Fibroblast of lung (primary cell): ENCODE data around the gene SH3RF1. TPM values are rescaled to one million over a fixed set of nuclear protein-coding genes. Genes with fewer than 3 reads are reported as not detected.
"Not testable (repeated sequence)": the region's sequence is repeated elsewhere in the genome, so short reads cannot be mapped to it uniquely, and the experiment has no call there.

Experiments used
- DNase-seq, 2 donors: peaks; one replicate each; pipeline versions ENCODE4 v3.0.0 to v3.0.0-alpha.2; 2010; ENCODE audit warnings: low read depth in 2 of 2
- H2AFZ ChIP-seq: 2 replicates; pipeline ENCODE4 v1.5.1; 2012; ENCODE audit warnings: low read length, control low read depth, inconsistent platforms
- H3K27ac ChIP-seq: 2 replicates; pipeline ENCODE4 v1.5.1; 2011; ENCODE audit warnings: low read length, control low read depth; ENCODE audit not compliant: insufficient read depth
- H3K27me3 ChIP-seq: 2 replicates; pipeline ENCODE4 v1.5.1; 2011; ENCODE audit warnings: mild to moderate bottlenecking, low read length; ENCODE audit not compliant: control insufficient read depth, insufficient read depth
- H3K36me3 ChIP-seq: 2 replicates; pipeline ENCODE4 v1.5.1; 2011; ENCODE audit warnings: low read length; ENCODE audit not compliant: control insufficient read depth, insufficient read depth
- H3K4me1 ChIP-seq: 2 replicates; pipeline ENCODE4 v1.5.1; 2011; ENCODE audit warnings: low read length; ENCODE audit not compliant: control insufficient read depth, insufficient read depth; ENCODE audit errors: extremely low read depth
- H3K4me2 ChIP-seq: 2 replicates; pipeline ENCODE4 v1.5.1; 2011; ENCODE audit warnings: low read length, control low read depth; ENCODE audit not compliant: insufficient read depth; ENCODE audit errors: extremely low read depth
- H3K4me3 ChIP-seq, 4 experiments: fragments of 200-600 bp in 1 of 4; sonication (generic) in 1 of 4; replicated peaks in 1 of 4; 2 replicates each; pipeline ENCODE4 v1.5.1; 2011 to 2016; ENCODE audit warnings: low read length in 4 of 4, low read depth in 3 of 4, mild to moderate bottlenecking in 3 of 4, control low read depth in 2 of 4, inconsistent platforms in 1 of 4, mixed read lengths in 1 of 4; ENCODE audit not compliant: insufficient read depth in 1 of 4; ENCODE audit errors: control extremely low read depth in 1 of 4
- H3K79me2 ChIP-seq: 2 replicates; pipeline ENCODE4 v1.5.1; 2012; ENCODE audit warnings: mild to moderate bottlenecking, low read length, inconsistent platforms; ENCODE audit not compliant: control insufficient read depth, insufficient read depth
- H3K9ac ChIP-seq: 2 replicates; pipeline ENCODE4 v1.5.1; 2011; ENCODE audit warnings: mild to moderate bottlenecking, low read length, control low read depth; ENCODE audit not compliant: insufficient read depth
- H3K9me3 ChIP-seq: 2 replicates; pipeline ENCODE4 v1.5.1; 2012; ENCODE audit warnings: low read depth, low read length; ENCODE audit not compliant: control insufficient read depth, insufficient read depth
- H4K20me1 ChIP-seq: 2 replicates; pipeline ENCODE4 v1.5.1; 2011; ENCODE audit warnings: low read length; ENCODE audit not compliant: control insufficient read depth, insufficient read depth; ENCODE audit errors: extremely low read depth
- EZH2 ChIP-seq: IDR thresholded peaks from 2 replicates; pipeline ENCODE4 v1.5.1; 2012; ENCODE audit warnings: low read length, control low read depth, mild to moderate bottlenecking; ENCODE audit errors: missing control alignments
- polyA plus RNA-seq, 2 donors: library from polyadenylated mRNA; depleted of rRNA in 1 of 2; stranded (reverse) in 1 of 2; unstranded in 1 of 2; fragments of >200 nt; gene quantifications; 2 replicates each; pipeline ENCODE4 v1.2.1, GENCODE V29; 2011 to 2012; ENCODE audit warnings: missing spikeins in 1 of 2
- total RNA-seq: library from RNA; depleted of rRNA; stranded (reverse); fragments of >200 nt; gene quantifications from 2 replicates; pipeline ENCODE4 v1.2.1, GENCODE V29; 2014
- TF ChIP-seq, protein P1 (sequence below), 2 donors: IDR thresholded peaks in 1 of 2; conservative IDR thresholded peaks in 1 of 2; 1 replicate in 1 of 2; 2 replicates in 1 of 2; pipeline ENCODE4 v1.5.1; 2011 to 2012; ENCODE audit warnings: low read length in 2 of 2, control low read depth in 1 of 2, inconsistent platforms in 1 of 2, low read depth in 1 of 2, mild to moderate bottlenecking in 1 of 2

SH3RF1 gene
- total and polyA plus RNA-seq, 2 donors (not counting 1 experiment from before 2014, with no cell fraction given): 13.0 to 18.8 TPM

- no peak overlapping the region for H3K9ac ChIP-seq
- DNase-seq: peak in 1 of 2 donors; percentile 95
- no peaks in the 10 kb centered on the region for H4K20me1 ChIP-seq
- H3K27ac ChIP-seq: no peak overlapping the region
- H3K36me3 ChIP-seq: no peaks in the 10 kb centered on the region
- no peak overlapping the region for H3K4me3 ChIP-seq
- no peak overlapping the region for H3K4me2 ChIP-seq
- no peaks in the 10 kb centered on the region for H3K79me2 ChIP-seq
- H3K4me1 ChIP-seq: peaks cover 5% of the 10 kb centered on the region
- H3K9me3 ChIP-seq: no peaks in the 10 kb centered on the region
- no peak overlapping the region for H2AFZ ChIP-seq
- TF ChIP-seq EZH2: no peak
- TF ChIP-seq, protein P1, sequence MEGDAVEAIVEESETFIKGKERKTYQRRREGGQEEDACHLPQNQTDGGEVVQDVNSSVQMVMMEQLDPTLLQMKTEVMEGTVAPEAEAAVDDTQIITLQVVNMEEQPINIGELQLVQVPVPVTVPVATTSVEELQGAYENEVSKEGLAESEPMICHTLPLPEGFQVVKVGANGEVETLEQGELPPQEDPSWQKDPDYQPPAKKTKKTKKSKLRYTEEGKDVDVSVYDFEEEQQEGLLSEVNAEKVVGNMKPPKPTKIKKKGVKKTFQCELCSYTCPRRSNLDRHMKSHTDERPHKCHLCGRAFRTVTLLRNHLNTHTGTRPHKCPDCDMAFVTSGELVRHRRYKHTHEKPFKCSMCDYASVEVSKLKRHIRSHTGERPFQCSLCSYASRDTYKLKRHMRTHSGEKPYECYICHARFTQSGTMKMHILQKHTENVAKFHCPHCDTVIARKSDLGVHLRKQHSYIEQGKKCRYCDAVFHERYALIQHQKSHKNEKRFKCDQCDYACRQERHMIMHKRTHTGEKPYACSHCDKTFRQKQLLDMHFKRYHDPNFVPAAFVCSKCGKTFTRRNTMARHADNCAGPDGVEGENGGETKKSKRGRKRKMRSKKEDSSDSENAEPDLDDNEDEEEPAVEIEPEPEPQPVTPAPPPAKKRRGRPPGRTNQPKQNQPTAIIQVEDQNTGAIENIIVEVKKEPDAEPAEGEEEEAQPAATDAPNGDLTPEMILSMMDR (conservative IDR thresholded peaks at IDR 0.05 in 1 of 2, IDR thresholded peaks at IDR 0.05 in 1 of 2; ENCODE audit: low read depth in 1 of 2, low read length in 2 of 2): no peak
- H3K27me3 ChIP-seq: no peaks in the 10 kb centered on the region
These were observed 8.4 kb upstream of the SH3RF1 start for GRCh38 chr4:169279108-169279507.

DNA sequence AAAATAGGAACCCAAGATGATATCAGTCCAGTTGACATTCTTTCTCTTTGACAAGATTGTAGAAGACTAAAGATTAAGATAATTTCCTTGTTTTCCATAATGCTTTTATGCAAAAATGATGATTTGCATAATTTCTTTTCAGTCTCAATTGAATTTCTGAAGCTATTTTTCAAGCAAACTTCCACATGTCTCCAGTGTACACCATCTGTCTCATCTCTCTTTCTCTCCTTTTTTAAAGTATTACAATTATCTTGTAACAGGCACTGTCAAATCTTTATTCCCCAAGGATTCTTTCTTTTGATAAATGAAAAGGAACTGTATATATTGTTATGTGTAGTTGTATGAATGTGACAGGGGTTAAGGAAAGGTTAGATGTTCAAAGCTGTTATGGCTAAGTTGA, 7.9 kb upstream of the SH3RF1 start:
- H3K27ac ChIP-seq: no peak overlapping the region
- H3K4me2 ChIP-seq: no peak overlapping the region
- no peaks in the 10 kb centered on the region for H3K36me3 ChIP-seq
- H3K4me1 ChIP-seq: peaks cover 5% of the 10 kb centered on the region
- H4K20me1 ChIP-seq: no peaks in the 10 kb centered on the region
- H3K79me2 ChIP-seq: no peaks in the 10 kb centered on the region
- TF ChIP-seq EZH2: no peak
- TF ChIP-seq, protein P1 (conservative IDR thresholded peaks at IDR 0.05 in 1 of 2, IDR thresholded peaks at IDR 0.05 in 1 of 2; ENCODE audit: low read depth in 1 of 2, low read length in 2 of 2): no peak
- no peak overlapping the region for H2AFZ ChIP-seq
- no peaks in the 10 kb centered on the region for H3K9me3 ChIP-seq
- no peaks in the 10 kb centered on the region for H3K27me3 ChIP-seq
- H3K9ac ChIP-seq: no peak overlapping the region
- no peak for DNase-seq
- no peak overlapping the region for H3K4me3 ChIP-seq

GRCh38 chr4:169277838-169278237, 7.1 kb upstream of the SH3RF1 start:
- H3K4me2 ChIP-seq: not testable (repeated sequence)

More at GRCh38 chr4:169277838-169278237, 7.1 kb upstream of the SH3RF1 start:
- not testable (repeated sequence) for DNase-seq, H2AFZ ChIP-seq, H3K9me3 ChIP-seq, H4K20me1 ChIP-seq, H3K9ac ChIP-seq, H3K4me1 ChIP-seq, H3K27ac ChIP-seq, H3K36me3 ChIP-seq, H3K27me3 ChIP-seq, H3K4me3 ChIP-seq, H3K79me2 ChIP-seq
